ENCODE measurements around the gene VTA1. TPM values are rescaled to one million over a fixed set of nuclear protein-coding genes. Genes with fewer than 3 reads are reported as not detected.

VTA1 gene
- total and polyA plus RNA-seq, 2 of the 13 experiments (the other 11 are each of a cell fraction or from before 2014, with no cell fraction given) = 70.7 to 89.1 TPM

DNA sequence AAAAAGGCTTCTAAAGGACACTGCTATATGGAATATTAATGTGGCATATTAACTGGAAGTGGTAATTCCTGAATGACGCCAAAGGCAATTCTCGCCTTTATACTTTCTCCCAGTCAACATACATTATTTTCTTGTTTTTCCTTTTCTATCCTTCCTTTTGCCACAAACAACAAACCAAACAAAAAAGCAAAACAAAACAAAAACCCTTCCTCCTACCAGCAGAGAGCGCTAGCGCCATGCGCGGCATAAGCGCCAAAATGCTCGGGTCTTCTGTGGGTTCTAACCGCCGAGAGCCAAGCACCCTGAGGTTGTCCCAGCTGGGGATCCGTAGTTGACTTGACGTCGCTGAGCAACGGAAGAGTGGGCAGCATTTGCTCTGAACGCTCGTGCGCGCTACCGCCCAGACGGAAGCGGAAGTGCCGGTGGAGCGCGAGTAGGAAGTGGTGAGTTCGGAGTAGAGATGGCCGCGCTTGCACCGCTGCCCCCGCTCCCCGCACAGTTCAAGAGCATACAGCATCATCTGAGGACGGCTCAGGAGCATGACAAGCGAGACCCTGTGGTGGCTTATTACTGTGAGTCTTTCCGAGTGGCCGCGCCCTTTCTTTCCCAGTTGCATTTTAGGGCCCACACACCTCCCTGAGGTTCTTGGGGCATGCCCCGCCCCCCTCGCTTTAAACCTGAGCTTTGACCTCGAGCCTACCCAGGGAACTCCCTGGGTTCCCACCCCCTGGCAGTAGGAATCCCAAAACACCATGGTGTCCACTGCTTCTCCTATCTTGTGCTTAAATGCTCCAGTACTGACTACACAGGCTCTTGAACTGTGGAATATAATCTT is at the start of gene VTA1, which contains the start of gene NMBR (continued):
- TF ChIP-seq, protein P1, sequence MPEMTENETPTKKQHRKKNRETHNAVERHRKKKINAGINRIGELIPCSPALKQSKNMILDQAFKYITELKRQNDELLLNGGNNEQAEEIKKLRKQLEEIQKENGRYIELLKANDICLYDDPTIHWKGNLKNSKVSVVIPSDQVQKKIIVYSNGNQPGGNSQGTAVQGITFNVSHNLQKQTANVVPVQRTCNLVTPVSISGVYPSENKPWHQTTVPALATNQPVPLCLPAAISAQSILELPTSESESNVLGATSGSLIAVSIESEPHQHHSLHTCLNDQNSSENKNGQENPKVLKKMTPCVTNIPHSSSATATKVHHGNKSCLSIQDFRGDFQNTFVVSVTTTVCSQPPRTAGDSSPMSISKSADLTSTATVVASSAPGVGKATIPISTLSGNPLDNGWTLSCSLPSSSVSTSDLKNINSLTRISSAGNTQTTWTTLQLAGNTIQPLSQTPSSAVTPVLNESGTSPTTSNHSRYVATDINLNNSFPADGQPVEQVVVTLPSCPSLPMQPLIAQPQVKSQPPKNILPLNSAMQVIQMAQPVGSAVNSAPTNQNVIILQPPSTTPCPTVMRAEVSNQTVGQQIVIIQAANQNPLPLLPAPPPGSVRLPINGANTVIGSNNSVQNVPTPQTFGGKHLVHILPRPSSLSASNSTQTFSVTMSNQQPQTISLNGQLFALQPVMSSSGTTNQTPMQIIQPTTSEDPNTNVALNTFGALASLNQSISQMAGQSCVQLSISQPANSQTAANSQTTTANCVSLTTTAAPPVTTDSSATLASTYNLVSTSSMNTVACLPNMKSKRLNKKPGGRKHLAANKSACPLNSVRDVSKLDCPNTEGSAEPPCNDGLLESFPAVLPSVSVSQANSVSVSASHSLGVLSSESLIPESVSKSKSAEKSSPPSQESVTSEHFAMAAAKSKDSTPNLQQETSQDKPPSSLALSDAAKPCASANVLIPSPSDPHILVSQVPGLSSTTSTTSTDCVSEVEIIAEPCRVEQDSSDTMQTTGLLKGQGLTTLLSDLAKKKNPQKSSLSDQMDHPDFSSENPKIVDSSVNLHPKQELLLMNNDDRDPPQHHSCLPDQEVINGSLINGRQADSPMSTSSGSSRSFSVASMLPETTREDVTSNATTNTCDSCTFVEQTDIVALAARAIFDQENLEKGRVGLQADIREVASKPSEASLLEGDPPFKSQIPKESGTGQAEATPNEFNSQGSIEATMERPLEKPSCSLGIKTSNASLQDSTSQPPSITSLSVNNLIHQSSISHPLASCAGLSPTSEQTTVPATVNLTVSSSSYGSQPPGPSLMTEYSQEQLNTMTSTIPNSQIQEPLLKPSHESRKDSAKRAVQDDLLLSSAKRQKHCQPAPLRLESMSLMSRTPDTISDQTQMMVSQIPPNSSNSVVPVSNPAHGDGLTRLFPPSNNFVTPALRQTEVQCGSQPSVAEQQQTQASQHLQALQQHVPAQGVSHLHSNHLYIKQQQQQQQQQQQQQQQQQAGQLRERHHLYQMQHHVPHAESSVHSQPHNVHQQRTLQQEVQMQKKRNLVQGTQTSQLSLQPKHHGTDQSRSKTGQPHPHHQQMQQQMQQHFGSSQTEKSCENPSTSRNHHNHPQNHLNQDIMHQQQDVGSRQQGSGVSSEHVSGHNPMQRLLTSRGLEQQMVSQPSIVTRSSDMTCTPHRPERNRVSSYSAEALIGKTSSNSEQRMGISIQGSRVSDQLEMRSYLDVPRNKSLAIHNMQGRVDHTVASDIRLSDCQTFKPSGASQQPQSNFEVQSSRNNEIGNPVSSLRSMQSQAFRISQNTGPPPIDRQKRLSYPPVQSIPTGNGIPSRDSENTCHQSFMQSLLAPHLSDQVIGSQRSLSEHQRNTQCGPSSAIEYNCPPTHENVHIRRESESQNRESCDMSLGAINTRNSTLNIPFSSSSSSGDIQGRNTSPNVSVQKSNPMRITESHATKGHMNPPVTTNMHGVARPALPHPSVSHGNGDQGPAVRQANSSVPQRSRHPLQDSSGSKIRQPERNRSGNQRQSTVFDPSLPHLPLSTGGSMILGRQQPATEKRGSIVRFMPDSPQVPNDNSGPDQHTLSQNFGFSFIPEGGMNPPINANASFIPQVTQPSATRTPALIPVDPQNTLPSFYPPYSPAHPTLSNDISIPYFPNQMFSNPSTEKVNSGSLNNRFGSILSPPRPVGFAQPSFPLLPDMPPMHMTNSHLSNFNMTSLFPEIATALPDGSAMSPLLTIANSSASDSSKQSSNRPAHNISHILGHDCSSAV (CRISPR knock-in tag; IDR thresholded peaks at IDR 0.05; ENCODE audit: borderline replicate concordance) = no peak
- TF ChIP-seq TRIM24 (CRISPR knock-in tag; IDR thresholded peaks at IDR 0.05) = peak; percentile 19; the same call in 1 of the 2 replicates
- TF ChIP-seq PHB2 (IDR thresholded peaks at IDR 0.05; ENCODE audit: partially characterized antibody) = no peak
- TF ChIP-seq MIER3 (CRISPR knock-in tag; IDR thresholded peaks at IDR 0.05; ENCODE audit: borderline replicate concordance) = peak; percentile 99
- TF ChIP-seq NFYB (CRISPR knock-in tag; IDR thresholded peaks at IDR 0.05) = peak; percentile 66
- TF ChIP-seq, protein P2, sequence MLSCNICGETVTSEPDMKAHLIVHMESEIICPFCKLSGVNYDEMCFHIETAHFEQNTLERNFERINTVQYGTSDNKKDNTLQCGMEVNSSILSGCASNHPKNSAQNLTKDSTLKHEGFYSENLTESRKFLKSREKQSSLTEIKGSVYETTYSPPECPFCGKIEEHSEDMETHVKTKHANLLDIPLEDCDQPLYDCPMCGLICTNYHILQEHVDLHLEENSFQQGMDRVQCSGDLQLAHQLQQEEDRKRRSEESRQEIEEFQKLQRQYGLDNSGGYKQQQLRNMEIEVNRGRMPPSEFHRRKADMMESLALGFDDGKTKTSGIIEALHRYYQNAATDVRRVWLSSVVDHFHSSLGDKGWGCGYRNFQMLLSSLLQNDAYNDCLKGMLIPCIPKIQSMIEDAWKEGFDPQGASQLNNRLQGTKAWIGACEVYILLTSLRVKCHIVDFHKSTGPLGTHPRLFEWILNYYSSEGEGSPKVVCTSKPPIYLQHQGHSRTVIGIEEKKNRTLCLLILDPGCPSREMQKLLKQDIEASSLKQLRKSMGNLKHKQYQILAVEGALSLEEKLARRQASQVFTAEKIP (CRISPR knock-in tag; IDR thresholded peaks at IDR 0.05; ENCODE audit: borderline replicate concordance) = no peak
- TF ChIP-seq, protein P3, sequence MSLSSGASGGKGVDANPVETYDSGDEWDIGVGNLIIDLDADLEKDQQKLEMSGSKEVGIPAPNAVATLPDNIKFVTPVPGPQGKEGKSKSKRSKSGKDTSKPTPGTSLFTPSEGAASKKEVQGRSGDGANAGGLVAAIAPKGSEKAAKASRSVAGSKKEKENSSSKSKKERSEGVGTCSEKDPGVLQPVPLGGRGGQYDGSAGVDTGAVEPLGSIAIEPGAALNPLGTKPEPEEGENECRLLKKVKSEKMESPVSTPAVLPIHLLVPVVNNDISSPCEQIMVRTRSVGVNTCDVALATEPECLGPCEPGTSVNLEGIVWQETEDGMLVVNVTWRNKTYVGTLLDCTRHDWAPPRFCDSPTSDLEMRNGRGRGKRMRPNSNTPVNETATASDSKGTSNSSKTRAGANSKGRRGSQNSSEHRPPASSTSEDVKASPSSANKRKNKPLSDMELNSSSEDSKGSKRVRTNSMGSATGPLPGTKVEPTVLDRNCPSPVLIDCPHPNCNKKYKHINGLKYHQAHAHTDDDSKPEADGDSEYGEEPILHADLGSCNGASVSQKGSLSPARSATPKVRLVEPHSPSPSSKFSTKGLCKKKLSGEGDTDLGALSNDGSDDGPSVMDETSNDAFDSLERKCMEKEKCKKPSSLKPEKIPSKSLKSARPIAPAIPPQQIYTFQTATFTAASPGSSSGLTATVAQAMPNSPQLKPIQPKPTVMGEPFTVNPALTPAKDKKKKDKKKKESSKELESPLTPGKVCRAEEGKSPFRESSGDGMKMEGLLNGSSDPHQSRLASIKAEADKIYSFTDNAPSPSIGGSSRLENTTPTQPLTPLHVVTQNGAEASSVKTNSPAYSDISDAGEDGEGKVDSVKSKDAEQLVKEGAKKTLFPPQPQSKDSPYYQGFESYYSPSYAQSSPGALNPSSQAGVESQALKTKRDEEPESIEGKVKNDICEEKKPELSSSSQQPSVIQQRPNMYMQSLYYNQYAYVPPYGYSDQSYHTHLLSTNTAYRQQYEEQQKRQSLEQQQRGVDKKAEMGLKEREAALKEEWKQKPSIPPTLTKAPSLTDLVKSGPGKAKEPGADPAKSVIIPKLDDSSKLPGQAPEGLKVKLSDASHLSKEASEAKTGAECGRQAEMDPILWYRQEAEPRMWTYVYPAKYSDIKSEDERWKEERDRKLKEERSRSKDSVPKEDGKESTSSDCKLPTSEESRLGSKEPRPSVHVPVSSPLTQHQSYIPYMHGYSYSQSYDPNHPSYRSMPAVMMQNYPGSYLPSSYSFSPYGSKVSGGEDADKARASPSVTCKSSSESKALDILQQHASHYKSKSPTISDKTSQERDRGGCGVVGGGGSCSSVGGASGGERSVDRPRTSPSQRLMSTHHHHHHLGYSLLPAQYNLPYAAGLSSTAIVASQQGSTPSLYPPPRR (CRISPR knock-in tag; IDR thresholded peaks at IDR 0.05; ENCODE audit: borderline replicate concordance) = peak; percentile 76
- TF ChIP-seq, protein P4, sequence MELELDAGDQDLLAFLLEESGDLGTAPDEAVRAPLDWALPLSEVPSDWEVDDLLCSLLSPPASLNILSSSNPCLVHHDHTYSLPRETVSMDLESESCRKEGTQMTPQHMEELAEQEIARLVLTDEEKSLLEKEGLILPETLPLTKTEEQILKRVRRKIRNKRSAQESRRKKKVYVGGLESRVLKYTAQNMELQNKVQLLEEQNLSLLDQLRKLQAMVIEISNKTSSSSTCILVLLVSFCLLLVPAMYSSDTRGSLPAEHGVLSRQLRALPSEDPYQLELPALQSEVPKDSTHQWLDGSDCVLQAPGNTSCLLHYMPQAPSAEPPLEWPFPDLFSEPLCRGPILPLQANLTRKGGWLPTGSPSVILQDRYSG (CRISPR knock-in tag; IDR thresholded peaks at IDR 0.05) = peak; percentile 84; the same call in 1 of the 2 replicates

Measured in HepG2 (cell line).